IMR-90 (cell line): ENCODE results near the gene HKDC1. TPM values are rescaled to one million over a fixed set of nuclear protein-coding genes. Genes with fewer than 3 reads are reported as not detected.

ENCODE experiments used
- ATAC-seq: fragments of 200-7000 bp; cut with Tn5 transposase; 2 replicates; pipeline ENCODE4 v1.9.1; 2020; ENCODE audit warnings: low read depth, mild to moderate bottlenecking, moderate library complexity
- BruUV-seq: library from RNA; stranded (reverse); fragments of 400-500 nt; replicated peaks from 2 replicates; lab custom pipeline; 2021; lab: Mats Ljungman, UMichigan
- CTCF ChIA-PET: fragments of 300-600 bp; formaldehyde crosslinking; extraction: SDS; loops from one replicate; lab custom pipeline; 2021; ENCODE audit warnings: antibody characterized with exemption; lab: Yijun Ruan, JAX
- POLR2A ChIA-PET: fragments of 300-600 bp; sonication (Branson Sonifier 250); formaldehyde crosslinking; loops from one replicate; lab custom pipeline; 2022; ENCODE audit warnings: antibody characterized with exemption; ENCODE audit not compliant: unreplicated experiment; lab: Charles Lee
- DNase-seq: peaks from one replicate; pipeline ENCODE4 v3.0.0; 2013
- H2AFZ ChIP-seq: replicated peaks from 2 replicates; pipeline ENCODE3; 2013; ENCODE audit warnings: low read length, mild to moderate bottlenecking; ENCODE audit not compliant: poor library complexity
- H2AK5ac ChIP-seq: 2 replicates; pipeline ENCODE4 v1.6.1; 2013; ENCODE audit warnings: low read depth, low read length, inconsistent platforms
- H2AK9ac ChIP-seq: replicated peaks from 2 replicates; pipeline ENCODE3; 2013; ENCODE audit warnings: mild to moderate bottlenecking, low read depth, low read length, moderate library complexity; ENCODE audit not compliant: poor library complexity
- H2BK120ac ChIP-seq: 2 replicates; pipeline ENCODE4 v1.6.1; 2013; ENCODE audit warnings: low read depth, low read length, inconsistent platforms
- H2BK15ac ChIP-seq: 3 replicates; pipeline ENCODE4 v1.6.1; 2013; ENCODE audit warnings: low read depth, low read length, inconsistent platforms
- H2BK20ac ChIP-seq: 2 replicates; pipeline ENCODE4 v1.6.1; 2013; ENCODE audit warnings: low read depth, mild to moderate bottlenecking, inconsistent platforms, low read length, moderate library complexity
- H2BK5ac ChIP-seq: 2 replicates; pipeline ENCODE4 v1.6.1; 2013; ENCODE audit warnings: mild to moderate bottlenecking, low read depth, low read length, inconsistent platforms; ENCODE audit not compliant: poor library complexity, severe bottlenecking
- H3K14ac ChIP-seq: replicated peaks from 2 replicates; pipeline ENCODE4 v1.6.1; 2013; ENCODE audit warnings: low read depth, low read length, inconsistent platforms
- H3K18ac ChIP-seq: 2 replicates; pipeline ENCODE4 v1.6.1; 2013; ENCODE audit warnings: low read depth, low read length, control low read depth
- H3K23ac ChIP-seq: 2 replicates; pipeline ENCODE4 v1.6.1; 2013; ENCODE audit warnings: low read depth, low read length, inconsistent platforms
- H3K27ac ChIP-seq: 2 replicates; pipeline ENCODE4 v1.5.1; 2013; ENCODE audit warnings: mild to moderate bottlenecking, control low read depth, low read length; ENCODE audit not compliant: insufficient read depth
- H3K27me3 ChIP-seq: 2 replicates; pipeline ENCODE4 v1.6.1; 2013; ENCODE audit warnings: low read length; ENCODE audit not compliant: control insufficient read depth, insufficient read depth
- H3K36me3 ChIP-seq: 2 replicates; pipeline ENCODE4 v1.6.1; 2013; ENCODE audit warnings: low read length, mixed read lengths; ENCODE audit not compliant: control insufficient read depth, insufficient read depth
- H3K4ac ChIP-seq: 2 replicates; pipeline ENCODE4 v1.6.1; 2013; ENCODE audit warnings: low read depth, low read length, inconsistent platforms
- H3K4me1 ChIP-seq: 2 replicates; pipeline ENCODE4 v1.6.1; 2013; ENCODE audit warnings: low read length, mixed read lengths; ENCODE audit not compliant: control insufficient read depth, insufficient read depth
- H3K4me2 ChIP-seq: 2 replicates; pipeline ENCODE4 v1.6.1; 2013; ENCODE audit warnings: low read depth, mild to moderate bottlenecking, control low read depth, low read length, moderate library complexity
- H3K4me3 ChIP-seq: 2 replicates; pipeline ENCODE4 v1.5.1; 2013; ENCODE audit warnings: low read depth, mild to moderate bottlenecking, control low read depth, low read length, moderate library complexity; ENCODE audit not compliant: insufficient read depth
- H3K56ac ChIP-seq: 2 replicates; pipeline ENCODE4 v1.6.1; 2013; ENCODE audit warnings: low read length, inconsistent platforms; ENCODE audit not compliant: insufficient read depth; ENCODE audit errors: extremely low read depth
- H3K79me1 ChIP-seq, 2 experiments: 2 replicates each; pipeline ENCODE4 v1.6.1; 2013; ENCODE audit warnings: low read length in 2 of 2, inconsistent platforms in 1 of 2, low read depth in 1 of 2
- H3K9ac ChIP-seq: 2 replicates; pipeline ENCODE4 v1.6.1; 2013; ENCODE audit warnings: low read depth, low read length, control low read depth
- H3K9me1 ChIP-seq: 2 replicates; pipeline ENCODE4 v1.6.1; 2013; ENCODE audit warnings: low read length, inconsistent platforms; ENCODE audit not compliant: insufficient read depth
- H3K9me3 ChIP-seq: 2 replicates; pipeline ENCODE4 v1.6.1; 2013; ENCODE audit warnings: low read length; ENCODE audit not compliant: control insufficient read depth, insufficient read depth
- H4K20me1 ChIP-seq: 2 replicates; pipeline ENCODE4 v1.6.1; 2013; ENCODE audit warnings: low read length, inconsistent platforms; ENCODE audit not compliant: insufficient read depth
- H4K5ac ChIP-seq: 2 replicates; pipeline ENCODE4 v1.6.1; 2013; ENCODE audit warnings: mild to moderate bottlenecking, low read depth, low read length, control low read depth
- H4K8ac ChIP-seq, 2 experiments: 2 replicates each; pipeline ENCODE4 v1.6.1; 2013; ENCODE audit warnings: low read depth in 2 of 2, low read length in 2 of 2, control low read depth in 1 of 2, inconsistent platforms in 1 of 2
- H4K91ac ChIP-seq: 2 replicates; pipeline ENCODE4 v1.6.1; 2013; ENCODE audit warnings: low read depth, low read length, inconsistent platforms; ENCODE audit not compliant: insufficient read depth
- CHD1 ChIP-seq: IDR thresholded peaks from 2 replicates; pipeline ENCODE4 v1.6.1; 2012; ENCODE audit warnings: low read depth, low read length, improper control_type of control experiment
- WGBS, 2 experiments: methylation state at CpG; one replicate each; pipeline versions ENCODE4 v1.1.5 to v1.1.7; 2013; ENCODE audit warnings: missing lambda C conversion rate in 2 of 2; ENCODE audit not compliant: insufficient read length in 1 of 2; ENCODE audit errors: extremely low coverage in 2 of 2; 5-methylcytosine and 5-hydroxymethylcytosine counted together
- dilution Hi-C: fragments of 300-500 bp; cut with HindIII; formaldehyde crosslinking; loops from one replicate; pipeline ENCODE4 v1.14.3; 2018; ENCODE audit warnings: low sequenced_read_pairs; ENCODE audit not compliant: unreplicated experiment
- in situ Hi-C: fragments of 300-500 bp; cut with MboI; formaldehyde crosslinking; loops from 3 replicates; pipeline ENCODE4 v1.14.3; 2019; ENCODE audit warnings: low sequenced_read_pairs, inconsistent platforms, mixed read lengths
- intact Hi-C: fragments of 100-400 bp; cut with micrococcal nuclease; formaldehyde crosslinking; loops from 2 replicates; pipeline ENCODE4 v1.10.0; 2022
- polyA plus RNA-seq, 3 experiments: library from polyadenylated mRNA; depleted of rRNA; stranded (reverse); fragments of >200 nt; gene quantifications; 2 replicates each; pipeline ENCODE4 v1.2.3, GENCODE V29; 2012; ENCODE audit warnings: low replicate concordance in 1 of 3
- total RNA-seq: library from RNA; depleted of rRNA; stranded (reverse); fragments of >200 nt; gene quantifications from 2 replicates; pipeline ENCODE4 v1.2.3, GENCODE V29; 2012
- TF ChIP-seq, protein P1 (sequence below): fragments of 150-350 bp; IDR thresholded peaks from 2 replicates; pipeline ENCODE4 v1.6.1; 2016; ENCODE audit warnings: low read depth, mild to moderate bottlenecking, low read length, moderate library complexity, borderline replicate concordance

HKDC1 gene
- total and polyA plus RNA-seq, 2 of the 4 experiments (the other 2 are of a cell fraction) = under 0.01 to 0.03 TPM

DNA sequence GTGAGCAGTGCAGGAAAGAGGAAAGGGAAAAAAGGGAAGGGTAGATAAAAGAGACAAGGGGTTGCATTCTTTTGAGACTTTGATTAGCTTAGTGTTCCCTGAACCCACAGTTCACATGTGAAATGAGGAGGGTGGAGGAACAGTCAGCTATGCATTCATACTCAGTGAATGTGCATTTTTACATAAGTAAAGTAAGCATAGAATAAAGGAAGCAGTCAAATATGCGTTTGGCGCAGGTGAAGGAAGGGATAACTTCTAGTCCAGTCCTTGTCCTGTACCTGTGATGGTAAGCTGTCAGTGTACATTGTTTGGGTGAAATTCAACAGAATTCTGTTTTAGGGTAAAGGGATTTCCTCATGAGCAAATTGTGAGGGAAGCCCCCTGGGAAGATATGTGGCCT, 86.3 kb downstream of the HKDC1 start:
- Histone ChIP-seq H4K8ac (no peak overlapping the region), H3K14ac (no peak overlapping the region), H2BK5ac (no peak overlapping the region), H3K36me3 (no peaks in the 10 kb centered on the region), H2AK5ac (no peak overlapping the region), H3K56ac (no peak overlapping the region), H3K18ac (no peak overlapping the region), H3K79me1 (no peaks in the 10 kb centered on the region), H3K9me3 (peaks cover 4% of the 10 kb centered on the region), H4K91ac (no peak overlapping the region), H4K20me1 (no peaks in the 10 kb centered on the region), H3K9me1 (no peaks in the 10 kb centered on the region), H4K5ac (no peak overlapping the region), H3K4me3 (no peak overlapping the region), H3K23ac (no peak overlapping the region), H3K4ac (no peak overlapping the region), H2BK15ac (no peak overlapping the region), H2AFZ (no peak overlapping the region), H3K4me2 (no peak overlapping the region), H3K4me1 (no peaks in the 10 kb centered on the region), H3K9ac (no peak overlapping the region), H3K27me3 (peaks cover 14% of the 10 kb centered on the region), H2BK20ac (no peak overlapping the region), H2AK9ac (no peak overlapping the region), H2BK120ac (no peak overlapping the region), H3K27ac (no peak overlapping the region)
- in situ Hi-C loops = no loop called here
- TF ChIP-seq, protein P1, sequence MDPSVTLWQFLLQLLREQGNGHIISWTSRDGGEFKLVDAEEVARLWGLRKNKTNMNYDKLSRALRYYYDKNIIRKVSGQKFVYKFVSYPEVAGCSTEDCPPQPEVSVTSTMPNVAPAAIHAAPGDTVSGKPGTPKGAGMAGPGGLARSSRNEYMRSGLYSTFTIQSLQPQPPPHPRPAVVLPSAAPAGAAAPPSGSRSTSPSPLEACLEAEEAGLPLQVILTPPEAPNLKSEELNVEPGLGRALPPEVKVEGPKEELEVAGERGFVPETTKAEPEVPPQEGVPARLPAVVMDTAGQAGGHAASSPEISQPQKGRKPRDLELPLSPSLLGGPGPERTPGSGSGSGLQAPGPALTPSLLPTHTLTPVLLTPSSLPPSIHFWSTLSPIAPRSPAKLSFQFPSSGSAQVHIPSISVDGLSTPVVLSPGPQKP = no peak
- TF ChIP-seq CHD1 = no peak
- ChIA-PET POLR2A (no interaction called here), CTCF (no interaction called here)
- DNase-seq (no peak), ATAC-seq (no peak)
- dilution Hi-C loops = no loop called here
- BruUV-seq = no TSS peak
- 92% methylated on average over 2 of the region's 2 CpGs; no CpG with 5 or more reads in 1 of the 2 experiments for WGBS, 2 experiments
- intact Hi-C loops = loop anchor here (5.0 kb wide), 1 partner anchor 39 kb away; no protein-coding TSS in a partner anchor
